GM12878 (cell line): ENCODE results near the gene ZNF142. TPM values are rescaled to one million over a fixed set of nuclear protein-coding genes. Genes with fewer than 3 reads are reported as not detected.

Experiments used
- BMI1 ChIP-seq: fragments of 450-650 bp; IDR thresholded peaks from 2 replicates; pipeline ENCODE4 v1.6.1; 2016; ENCODE audit warnings: mild to moderate bottlenecking, moderate library complexity, borderline replicate concordance
- CEBPB ChIP-seq, 2 experiments: fragments of 150-350 bp in 1 of 2; IDR thresholded peaks; 2 replicates each; pipeline ENCODE4 v1.6.1; 2012 to 2014; ENCODE audit warnings: low read depth in 2 of 2, low read length in 2 of 2, borderline replicate concordance in 1 of 2, inconsistent platforms in 1 of 2
- EED ChIP-seq: sonication (generic); IDR thresholded peaks from 2 replicates; pipeline ENCODE4 v1.6.1; 2016; ENCODE audit warnings: antibody characterized with exemption, low read depth
- JUND ChIP-seq: IDR thresholded peaks from 2 replicates; pipeline ENCODE4 v1.6.1; 2012; ENCODE audit warnings: low read depth, mild to moderate bottlenecking, low read length, improper control_type of control experiment, moderate library complexity
- MEF2B ChIP-seq: fragments of 450-650 bp; IDR thresholded peaks from 2 replicates; pipeline ENCODE4 v1.6.1; 2018; ENCODE audit warnings: mild to moderate bottlenecking, moderate library complexity; ENCODE audit not compliant: partially characterized antibody, poor library complexity, severe bottlenecking
- MYC ChIP-seq: IDR thresholded peaks from 2 replicates; pipeline ENCODE4 v1.6.1; 2011; ENCODE audit warnings: mild to moderate bottlenecking, low read length, moderate library complexity, inconsistent platforms; ENCODE audit not compliant: insufficient read depth, insufficient replicate concordance, insufficient read length, severe bottlenecking
- NFYA ChIP-seq: IDR thresholded peaks from 2 replicates; pipeline ENCODE4 v1.6.1; 2011; ENCODE audit warnings: low read depth, mild to moderate bottlenecking, low read length, improper control_type of control experiment, borderline replicate concordance
- NKRF ChIP-seq: fragments of 450-650 bp; conservative IDR thresholded peaks from 2 replicates; pipeline ENCODE4 v1.6.1; 2017; ENCODE audit warnings: mild to moderate bottlenecking, moderate library complexity
- TCF3 ChIP-seq: IDR thresholded peaks from 2 replicates; pipeline ENCODE4 v1.6.1; 2012; ENCODE audit warnings: low read depth, mild to moderate bottlenecking, low read length, borderline replicate concordance; ENCODE audit not compliant: insufficient read depth
- ZNF687 ChIP-seq: fragments of 450-650 bp; IDR thresholded peaks from 2 replicates; pipeline ENCODE4 v1.6.1; 2017; ENCODE audit warnings: mild to moderate bottlenecking, moderate library complexity
- polyA plus RNA-seq, 11 experiments: library from polyadenylated mRNA; depleted of rRNA in 4 of 11; unstranded in 6 of 11; stranded (reverse) in 5 of 11; fragments of >200 nt; fragmentation: Nextera tagmentation in 4 of 11; fragmentation: Illumina TruSeq in 1 of 11; extraction: Ambion mirVana in 4 of 11; extraction: Trizol in 1 of 11; gene quantifications; 1 replicate in 1 of 11; 2 replicates in 10 of 11; pipeline versions ENCODE4 v1.2.1 to v1.2.3, GENCODE V29; 2011 to 2016; ENCODE audit warnings: inconsistent platforms in 2 of 11, missing spikeins in 2 of 11, low read depth in 1 of 11
- total RNA-seq, 4 experiments: library from RNA; depleted of rRNA in 3 of 4; stranded (reverse); fragments of >200 nt in 3 of 4; fragmentation: Illumina TruSeq in 1 of 4; extraction: Trizol in 1 of 4; gene quantifications; 2 replicates each; pipeline versions ENCODE4 v1.2.1 to v1.2.3, GENCODE V29; 2013 to 2021
- TF ChIP-seq, protein P1 (sequence below): fragments of 450-650 bp; IDR thresholded peaks from 2 replicates; pipeline ENCODE4 v1.6.1; 2016; ENCODE audit warnings: mild to moderate bottlenecking, moderate library complexity, borderline replicate concordance
- TF ChIP-seq, protein P2 (sequence below): IDR thresholded peaks from 2 replicates; pipeline ENCODE4 v1.6.1; 2012; ENCODE audit warnings: low read depth, low read length, improper control_type of control experiment
- TF ChIP-seq, protein P3 (sequence below): fragments of 450-650 bp; formaldehyde crosslinking; IDR thresholded peaks from 2 replicates; pipeline ENCODE4 v1.4.0; 2020; ENCODE audit warnings: mild to moderate bottlenecking, moderate library complexity

The ZNF142 gene
- total and polyA plus RNA-seq, 10 of the 15 experiments (the other 5 are each of a cell fraction or from before 2014, with no cell fraction given) = 1.3 to 40.9 (median 15.0) TPM

- TF ChIP-seq NKRF (peak; percentile 77; the same call in 1 of the 2 replicates), MEF2B (no peak), TCF3 (no peak), EED (no peak), MYC (peak; percentile 89), NFYA (no peak), CEBPB (IDR thresholded peaks at IDR 0.05; ENCODE audit: borderline replicate concordance in 1 of 2, low read depth in 2 of 2, low read length in 2 of 2) (no peak), BMI1 (no peak), JUND (no peak), ZNF687 (no peak)
- TF ChIP-seq, protein P1, sequence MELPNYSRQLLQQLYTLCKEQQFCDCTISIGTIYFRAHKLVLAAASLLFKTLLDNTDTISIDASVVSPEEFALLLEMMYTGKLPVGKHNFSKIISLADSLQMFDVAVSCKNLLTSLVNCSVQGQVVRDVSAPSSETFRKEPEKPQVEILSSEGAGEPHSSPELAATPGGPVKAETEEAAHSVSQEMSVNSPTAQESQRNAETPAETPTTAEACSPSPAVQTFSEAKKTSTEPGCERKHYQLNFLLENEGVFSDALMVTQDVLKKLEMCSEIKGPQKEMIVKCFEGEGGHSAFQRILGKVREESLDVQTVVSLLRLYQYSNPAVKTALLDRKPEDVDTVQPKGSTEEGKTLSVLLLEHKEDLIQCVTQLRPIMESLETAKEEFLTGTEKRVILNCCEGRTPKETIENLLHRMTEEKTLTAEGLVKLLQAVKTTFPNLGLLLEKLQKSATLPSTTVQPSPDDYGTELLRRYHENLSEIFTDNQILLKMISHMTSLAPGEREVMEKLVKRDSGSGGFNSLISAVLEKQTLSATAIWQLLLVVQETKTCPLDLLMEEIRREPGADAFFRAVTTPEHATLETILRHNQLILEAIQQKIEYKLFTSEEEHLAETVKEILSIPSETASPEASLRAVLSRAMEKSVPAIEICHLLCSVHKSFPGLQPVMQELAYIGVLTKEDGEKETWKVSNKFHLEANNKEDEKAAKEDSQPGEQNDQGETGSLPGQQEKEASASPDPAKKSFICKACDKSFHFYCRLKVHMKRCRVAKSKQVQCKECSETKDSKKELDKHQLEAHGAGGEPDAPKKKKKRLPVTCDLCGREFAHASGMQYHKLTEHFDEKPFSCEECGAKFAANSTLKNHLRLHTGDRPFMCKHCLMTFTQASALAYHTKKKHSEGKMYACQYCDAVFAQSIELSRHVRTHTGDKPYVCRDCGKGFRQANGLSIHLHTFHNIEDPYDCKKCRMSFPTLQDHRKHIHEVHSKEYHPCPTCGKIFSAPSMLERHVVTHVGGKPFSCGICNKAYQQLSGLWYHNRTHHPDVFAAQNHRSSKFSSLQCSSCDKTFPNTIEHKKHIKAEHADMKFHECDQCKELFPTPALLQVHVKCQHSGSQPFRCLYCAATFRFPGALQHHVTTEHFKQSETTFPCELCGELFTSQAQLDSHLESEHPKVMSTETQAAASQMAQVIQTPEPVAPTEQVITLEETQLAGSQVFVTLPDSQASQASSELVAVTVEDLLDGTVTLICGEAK = peak; percentile 78; the same call in 1 of the 2 replicates
- TF ChIP-seq, protein P2, sequence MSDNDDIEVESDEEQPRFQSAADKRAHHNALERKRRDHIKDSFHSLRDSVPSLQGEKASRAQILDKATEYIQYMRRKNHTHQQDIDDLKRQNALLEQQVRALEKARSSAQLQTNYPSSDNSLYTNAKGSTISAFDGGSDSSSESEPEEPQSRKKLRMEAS = peak; percentile 80
- TF ChIP-seq, protein P3, sequence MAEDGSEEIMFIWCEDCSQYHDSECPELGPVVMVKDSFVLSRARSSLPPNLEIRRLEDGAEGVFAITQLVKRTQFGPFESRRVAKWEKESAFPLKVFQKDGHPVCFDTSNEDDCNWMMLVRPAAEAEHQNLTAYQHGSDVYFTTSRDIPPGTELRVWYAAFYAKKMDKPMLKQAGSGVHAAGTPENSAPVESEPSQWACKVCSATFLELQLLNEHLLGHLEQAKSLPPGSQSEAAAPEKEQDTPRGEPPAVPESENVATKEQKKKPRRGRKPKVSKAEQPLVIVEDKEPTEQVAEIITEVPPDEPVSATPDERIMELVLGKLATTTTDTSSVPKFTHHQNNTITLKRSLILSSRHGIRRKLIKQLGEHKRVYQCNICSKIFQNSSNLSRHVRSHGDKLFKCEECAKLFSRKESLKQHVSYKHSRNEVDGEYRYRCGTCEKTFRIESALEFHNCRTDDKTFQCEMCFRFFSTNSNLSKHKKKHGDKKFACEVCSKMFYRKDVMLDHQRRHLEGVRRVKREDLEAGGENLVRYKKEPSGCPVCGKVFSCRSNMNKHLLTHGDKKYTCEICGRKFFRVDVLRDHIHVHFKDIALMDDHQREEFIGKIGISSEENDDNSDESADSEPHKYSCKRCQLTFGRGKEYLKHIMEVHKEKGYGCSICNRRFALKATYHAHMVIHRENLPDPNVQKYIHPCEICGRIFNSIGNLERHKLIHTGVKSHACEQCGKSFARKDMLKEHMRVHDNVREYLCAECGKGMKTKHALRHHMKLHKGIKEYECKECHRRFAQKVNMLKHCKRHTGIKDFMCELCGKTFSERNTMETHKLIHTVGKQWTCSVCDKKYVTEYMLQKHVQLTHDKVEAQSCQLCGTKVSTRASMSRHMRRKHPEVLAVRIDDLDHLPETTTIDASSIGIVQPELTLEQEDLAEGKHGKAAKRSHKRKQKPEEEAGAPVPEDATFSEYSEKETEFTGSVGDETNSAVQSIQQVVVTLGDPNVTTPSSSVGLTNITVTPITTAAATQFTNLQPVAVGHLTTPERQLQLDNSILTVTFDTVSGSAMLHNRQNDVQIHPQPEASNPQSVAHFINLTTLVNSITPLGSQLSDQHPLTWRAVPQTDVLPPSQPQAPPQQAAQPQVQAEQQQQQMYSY = no peak
Observed at GRCh38 chr2:218659258-218659987, at the start of gene ZNF142, which contains the start of gene BCS1L (continued).
